GM12864 (cell line): ENCODE results near the gene TRIM65.

Experiments used
- DNase-seq: peaks from one replicate; pipeline ENCODE4 v3.0.0-alpha.2; 2011; ENCODE audit warnings: low read depth
- H3K4me3 ChIP-seq: 2 replicates; pipeline ENCODE4 v1.5.1; 2011; ENCODE audit warnings: mild to moderate bottlenecking, low read depth, low read length, control low read depth
- CTCF ChIP-seq: IDR thresholded peaks from 2 replicates; pipeline ENCODE4 v1.5.1; 2011; ENCODE audit warnings: low read depth, mild to moderate bottlenecking, moderate library complexity, low read length, control low read depth, inconsistent platforms; ENCODE audit errors: missing control alignments

TRIM65 gene

DNA sequence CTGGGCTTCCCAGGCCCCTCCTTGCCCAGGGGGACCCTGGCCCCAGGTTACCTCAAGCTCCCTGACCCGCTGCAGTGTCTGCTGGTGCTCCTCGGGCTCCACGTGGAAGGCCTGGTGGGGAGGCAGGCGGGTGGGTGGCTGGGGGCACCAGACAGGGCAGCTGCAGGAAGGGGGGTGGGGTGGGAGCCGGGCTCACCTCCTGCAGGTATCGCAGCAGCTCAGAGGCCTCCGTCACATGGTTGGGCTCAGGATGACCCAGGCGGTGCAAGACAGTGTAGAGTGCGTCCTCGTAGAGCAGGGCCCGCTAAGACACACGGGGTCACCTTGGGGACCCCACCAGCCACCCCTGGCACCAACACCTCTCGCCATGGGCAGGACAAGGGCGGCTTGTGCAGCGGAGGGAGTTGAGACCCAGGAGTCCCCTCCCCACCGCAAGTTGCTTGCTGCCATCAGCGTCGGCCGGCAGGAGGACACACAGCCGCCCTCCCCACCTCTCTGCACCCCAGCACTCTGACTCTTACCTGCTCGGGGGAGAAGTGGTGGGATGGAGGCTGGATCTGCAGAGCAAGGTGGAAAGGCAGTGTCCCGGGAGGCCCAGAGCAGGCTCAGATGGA is 53.7 kb downstream of the TRIM65 start:
- peak overlapping the region; percentile 72 for H3K4me3 ChIP-seq
- no peak for DNase-seq
- peak; percentile 14 for TF ChIP-seq CTCF

- DNase-seq: no peak
- no peak for TF ChIP-seq CTCF
- H3K4me3 ChIP-seq: no peak overlapping the region
Observed at GRCh38 chr17:75842411-75842810, 54.3 kb downstream of the TRIM65 start.

- no peak overlapping the region for H3K4me3 ChIP-seq
- no peak for DNase-seq
- no peak for TF ChIP-seq CTCF
Observed at GRCh38 chr17:75840799-75841164, 56.0 kb downstream of the TRIM65 start.

DNA sequence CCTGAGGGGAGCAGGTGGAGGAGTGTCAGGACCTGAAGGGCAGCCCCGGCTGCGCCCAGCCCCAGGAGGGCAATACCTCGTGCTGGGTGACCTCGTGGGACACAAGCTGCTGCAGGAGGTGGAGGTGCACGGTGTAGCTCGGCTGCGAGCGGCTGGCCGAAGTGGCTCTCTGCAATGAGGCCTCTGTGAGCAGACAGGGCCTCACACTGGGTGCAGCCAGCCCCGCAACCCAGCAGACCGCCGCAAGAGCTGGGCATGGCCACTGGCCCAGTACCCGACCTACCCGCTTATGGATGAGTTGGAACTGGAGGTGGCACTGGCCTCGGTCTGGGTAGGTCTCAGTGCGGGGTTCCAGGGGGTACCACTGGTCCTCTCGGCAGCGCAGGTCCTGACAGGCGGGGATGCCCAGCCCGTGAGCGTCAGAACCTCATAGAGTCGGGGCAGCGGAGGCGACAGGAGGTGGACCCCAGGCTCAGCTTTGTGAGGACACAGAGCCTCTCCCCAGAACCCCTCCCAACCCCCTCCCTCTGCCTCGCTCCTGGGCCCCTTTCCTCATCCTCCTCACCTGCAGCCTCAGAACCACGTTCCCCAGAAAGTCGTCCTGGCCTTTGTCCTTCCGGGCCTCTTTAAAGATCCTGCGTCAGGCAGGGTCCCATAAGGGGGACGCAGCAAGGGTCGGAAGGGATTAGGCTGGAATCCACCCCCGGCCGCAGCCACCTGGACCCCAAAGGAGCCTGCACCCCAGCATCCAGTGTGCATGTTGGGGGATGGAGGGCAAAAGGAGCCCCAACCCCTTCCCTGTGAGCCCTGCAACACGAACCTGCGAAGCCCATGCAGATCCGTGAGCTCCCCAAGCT is 56.6 kb downstream of the TRIM65 start:
- TF ChIP-seq CTCF: no peak
- H3K4me3 ChIP-seq: no peak overlapping the region
- no peak for DNase-seq
